ENCODE results near the gene ZWILCH. TPM values are rescaled to one million over a fixed set of nuclear protein-coding genes. Genes with fewer than 3 reads are reported as not detected.

ZWILCH gene
- total RNA-seq, 4 donors from 2014 or later: 4.7 to 8.9 (median 5.1) TPM

- H3K9me3 ChIP-seq: no peaks in the 10 kb centered on the region
- H3K4me3 ChIP-seq: peak overlapping the region; percentile 81
- H3K4me1 ChIP-seq: peaks cover 38% of the 10 kb centered on the region
- under 1% methylated on average over 12 of the region's 12 CpGs for WGBS
- no peak for TF ChIP-seq POLR2AphosphoS5 (IDR thresholded peaks at IDR 0.05)
- no peak for TF ChIP-seq EP300 (IDR thresholded peaks at IDR 0.05)
- no peak for TF ChIP-seq CTCF (IDR thresholded peaks at IDR 0.05)
- no peak for TF ChIP-seq POLR2A (IDR thresholded peaks at IDR 0.05)
- no peak for DNase-seq (ENCODE audit: low spot score in 2 of 2)
- peaks cover 40% of the 10 kb centered on the region for H3K36me3 ChIP-seq
- H3K27ac ChIP-seq: peak overlapping the region; percentile 84
- H3K27me3 ChIP-seq: no peaks in the 10 kb centered on the region
Measured at GRCh38 chr15:66503780-66504562, 1.2 kb upstream of the ZWILCH start.

DNA sequence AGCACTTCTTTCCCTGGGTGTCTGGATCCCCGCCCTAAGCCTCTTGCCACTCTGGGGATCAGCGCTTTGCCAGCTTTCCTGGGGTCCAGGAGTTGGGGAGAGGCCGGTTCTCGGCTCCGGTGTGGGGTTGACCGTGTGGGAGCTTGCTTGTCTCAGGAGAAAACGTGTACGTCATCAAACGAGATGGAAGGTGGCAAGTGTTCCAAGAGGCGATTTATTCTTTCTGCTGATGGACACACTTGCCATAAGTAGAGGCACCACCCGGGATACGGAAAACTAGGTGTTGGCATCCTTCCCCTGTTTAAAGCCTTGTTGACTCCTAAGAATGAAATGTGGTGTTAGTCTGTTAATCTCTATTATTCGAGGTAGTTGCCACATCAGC, 295 bp downstream of the ZWILCH start:
- Histone ChIP-seq H3K4me3 (peak overlapping the region; percentile 81), H3K4me1 (peaks cover 38% of the 10 kb centered on the region), H3K36me3 (peaks cover 25% of the 10 kb centered on the region), H3K27me3 (no peaks in the 10 kb centered on the region), H3K9me3 (no peaks in the 10 kb centered on the region), H3K27ac (peak overlapping the region; percentile 84)
- no peak for DNase-seq (ENCODE audit: low spot score in 2 of 2)
- TF ChIP-seq POLR2AphosphoS5 (IDR thresholded peaks at IDR 0.05): no peak
- no peak for TF ChIP-seq CTCF (IDR thresholded peaks at IDR 0.05)
- no peak for TF ChIP-seq EP300 (IDR thresholded peaks at IDR 0.05)
- TF ChIP-seq POLR2A (IDR thresholded peaks at IDR 0.05): no peak
- WGBS: 0% methylated on average over 13 of the region's 13 CpGs

DNA sequence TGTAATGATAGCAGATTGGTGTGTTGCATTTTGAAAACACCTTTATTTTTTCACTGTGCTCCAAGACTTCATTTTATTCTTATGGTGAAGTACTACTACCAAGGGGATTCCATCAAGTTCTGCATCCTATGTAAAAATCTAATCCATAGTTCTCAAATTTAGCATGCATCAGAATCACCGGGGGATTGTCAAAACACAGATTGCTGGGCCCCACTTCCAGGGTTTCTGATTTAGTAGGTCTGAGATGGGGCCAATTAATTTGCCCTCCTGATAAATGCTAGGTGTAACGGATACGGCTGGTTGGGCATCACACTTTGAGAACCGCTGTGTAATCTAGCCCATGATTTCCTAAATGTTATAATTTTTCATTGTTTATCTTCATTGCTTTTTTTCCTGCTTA, 692 bp downstream of the ZWILCH start:
- TF ChIP-seq EP300 (IDR thresholded peaks at IDR 0.05): no peak
- TF ChIP-seq CTCF (IDR thresholded peaks at IDR 0.05): no peak
- no peak for TF ChIP-seq POLR2A (IDR thresholded peaks at IDR 0.05)
- peak overlapping the region; percentile 84 for H3K27ac ChIP-seq
- H3K36me3 ChIP-seq: peaks cover 21% of the 10 kb centered on the region
- H3K4me3 ChIP-seq: peak overlapping the region; percentile 81
- H3K4me1 ChIP-seq: peaks cover 38% of the 10 kb centered on the region
- H3K9me3 ChIP-seq: no peaks in the 10 kb centered on the region
- WGBS: 45% methylated on average over 4 of the region's 4 CpGs
- no peak for DNase-seq (ENCODE audit: low spot score in 2 of 2)
- H3K27me3 ChIP-seq: no peaks in the 10 kb centered on the region

- Histone ChIP-seq H3K36me3 (no peaks in the 10 kb centered on the region), H3K27me3 (no peaks in the 10 kb centered on the region), H3K27ac (no peak overlapping the region), H3K4me1 (peaks cover 20% of the 10 kb centered on the region), H3K9me3 (no peaks in the 10 kb centered on the region), H3K4me3 (no peak overlapping the region)
- DNase-seq (ENCODE audit: low spot score in 2 of 2): no peak
- 92% methylated on average over 3 of the region's 3 CpGs for WGBS
- TF ChIP-seq POLR2AphosphoS5 (IDR thresholded peaks at IDR 0.05): no peak
Measured at GRCh38 chr15:66508293-66508883, 3.3 kb downstream of the ZWILCH start.

GRCh38 chr15:66514586-66514985, 9.5 kb downstream of the ZWILCH start:
- 90% methylated on average over 3 of the region's 3 CpGs for WGBS
- Histone ChIP-seq H3K9me3 (no peaks in the 10 kb centered on the region), H3K27ac (no peak overlapping the region), H3K36me3 (peaks cover 14% of the 10 kb centered on the region), H3K27me3 (no peaks in the 10 kb centered on the region), H3K4me3 (no peak overlapping the region), H3K4me1 (no peaks in the 10 kb centered on the region)
- TF ChIP-seq EP300 (IDR thresholded peaks at IDR 0.05) (no peak), POLR2A (IDR thresholded peaks at IDR 0.05) (no peak), CTCF (IDR thresholded peaks at IDR 0.05) (no peak), POLR2AphosphoS5 (IDR thresholded peaks at IDR 0.05) (no peak)
- DNase-seq (ENCODE audit: low spot score in 2 of 2): no peak
